ENCODE measurements around the gene KIF4B.
"Not testable (repeated sequence)": the region's sequence is repeated elsewhere in the genome, so short reads cannot be mapped to it uniquely, and the experiment has no call there.

The KIF4B gene

GRCh38 chr5:155006265-155006664 is 7.3 kb upstream of the KIF4B start:
- not testable (repeated sequence) for DNase-seq

GRCh38 chr5:155008669-155009068 is 4.9 kb upstream of the KIF4B start:
- no peak for DNase-seq

DNA sequence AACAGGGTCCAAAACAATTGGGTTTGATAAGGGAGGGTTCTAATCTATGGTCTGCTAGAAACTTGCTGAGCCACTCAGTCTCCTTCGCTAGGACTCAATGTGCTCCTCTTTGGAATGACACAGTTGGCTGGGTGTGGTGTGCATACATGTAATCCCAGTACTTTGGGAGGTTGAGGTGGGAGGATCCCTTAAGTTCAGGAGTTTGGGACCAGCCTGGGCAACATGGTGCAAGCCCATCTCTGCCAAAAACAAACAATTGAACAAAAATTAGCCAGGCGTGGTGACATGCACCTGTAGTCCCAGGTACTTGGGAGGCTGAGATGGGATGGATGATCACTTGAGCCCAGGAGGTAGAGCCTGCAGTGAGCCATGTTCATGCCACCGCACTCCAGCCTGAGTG is 2.7 kb upstream of the KIF4B start:
- no peak for DNase-seq

DNA sequence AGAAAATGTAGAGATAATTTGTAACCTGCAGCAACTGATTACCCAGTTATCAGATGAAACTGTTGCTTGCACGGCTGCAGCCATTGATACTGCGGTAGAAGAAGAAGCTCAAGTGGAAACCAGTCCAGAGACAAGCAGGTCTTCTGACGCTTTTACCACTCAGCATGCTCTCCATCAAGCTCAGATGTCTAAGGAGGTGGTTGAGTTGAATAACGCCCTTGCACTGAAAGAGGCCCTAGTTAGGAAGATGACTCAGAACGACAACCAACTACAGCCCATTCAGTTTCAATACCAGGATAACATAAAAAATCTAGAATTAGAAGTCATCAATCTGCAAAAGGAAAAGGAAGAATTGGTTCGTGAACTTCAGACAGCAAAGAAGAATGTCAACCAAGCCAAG is 1.7 kb downstream of the KIF4B start:
- no peak for DNase-seq

DNA sequence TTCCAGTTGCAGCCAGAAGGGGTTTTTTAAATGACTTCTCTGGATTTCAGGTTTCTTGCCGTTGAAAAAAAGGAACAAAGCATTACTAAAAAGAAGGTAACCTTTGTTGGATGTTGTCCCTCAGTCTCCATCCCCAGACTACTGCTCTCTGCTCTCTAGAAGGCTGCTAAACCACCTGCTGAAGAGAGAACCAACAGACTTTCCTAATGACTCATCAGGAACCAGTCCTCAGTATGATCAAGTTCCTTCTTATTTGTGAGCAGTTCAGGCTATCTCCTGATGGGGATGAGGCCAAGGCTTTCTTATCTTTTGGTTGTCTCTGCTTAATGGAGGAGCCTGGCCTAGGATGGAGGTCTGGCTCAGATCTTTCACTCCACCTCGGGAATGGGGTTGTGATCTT is 4.1 kb downstream of the KIF4B start:
- DNase-seq = no peak

GRCh38 chr5:155019601-155020226 is 6.2 kb downstream of the KIF4B start:
- no peak for DNase-seq

DNA sequence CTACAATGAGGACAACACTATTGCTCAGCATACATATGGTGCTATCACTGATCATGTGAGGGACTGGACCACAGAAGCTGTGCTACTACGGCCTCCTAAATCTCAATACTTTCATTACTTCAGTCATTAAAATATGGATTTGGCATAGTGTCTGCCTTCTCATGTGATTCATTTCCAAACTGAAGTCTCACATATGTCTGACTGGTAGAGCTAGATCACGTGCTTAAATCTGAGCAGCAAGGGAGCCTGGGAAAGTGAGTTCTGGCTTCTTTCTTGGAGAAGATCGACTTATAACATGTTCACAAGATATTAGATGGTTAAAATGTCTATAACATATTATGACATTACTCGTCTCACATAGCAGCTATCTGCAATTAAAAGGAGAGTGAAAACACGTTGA is 8.3 kb downstream of the KIF4B start:
- DNase-seq = no peak

GRCh38 chr5:155023320-155023719 is 9.8 kb downstream of the KIF4B start:
- no peak for DNase-seq

- no peak for DNase-seq
Measured at GRCh38 chr5:155024015-155024414, 10.5 kb downstream of the KIF4B start.

DNA sequence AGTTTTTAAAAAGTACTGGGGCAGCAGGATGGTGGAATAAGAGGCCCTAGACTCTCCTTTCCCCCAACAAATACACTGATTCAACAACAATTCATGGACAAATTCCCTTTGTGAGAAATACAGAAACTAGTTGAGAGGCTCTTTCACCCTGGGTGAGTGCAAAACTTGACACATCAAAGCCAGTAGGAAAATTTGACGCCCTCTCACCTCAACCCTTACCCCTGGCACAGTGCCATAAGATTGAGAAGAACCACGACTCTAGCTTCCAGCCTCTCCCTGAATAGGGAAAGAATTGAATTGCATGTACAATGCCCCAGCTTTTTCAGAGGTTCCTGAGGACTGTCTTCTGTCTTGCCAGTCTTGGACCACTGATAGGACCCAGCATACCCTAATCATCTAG is 12.3 kb downstream of the KIF4B start:
- no peak for DNase-seq

DNA sequence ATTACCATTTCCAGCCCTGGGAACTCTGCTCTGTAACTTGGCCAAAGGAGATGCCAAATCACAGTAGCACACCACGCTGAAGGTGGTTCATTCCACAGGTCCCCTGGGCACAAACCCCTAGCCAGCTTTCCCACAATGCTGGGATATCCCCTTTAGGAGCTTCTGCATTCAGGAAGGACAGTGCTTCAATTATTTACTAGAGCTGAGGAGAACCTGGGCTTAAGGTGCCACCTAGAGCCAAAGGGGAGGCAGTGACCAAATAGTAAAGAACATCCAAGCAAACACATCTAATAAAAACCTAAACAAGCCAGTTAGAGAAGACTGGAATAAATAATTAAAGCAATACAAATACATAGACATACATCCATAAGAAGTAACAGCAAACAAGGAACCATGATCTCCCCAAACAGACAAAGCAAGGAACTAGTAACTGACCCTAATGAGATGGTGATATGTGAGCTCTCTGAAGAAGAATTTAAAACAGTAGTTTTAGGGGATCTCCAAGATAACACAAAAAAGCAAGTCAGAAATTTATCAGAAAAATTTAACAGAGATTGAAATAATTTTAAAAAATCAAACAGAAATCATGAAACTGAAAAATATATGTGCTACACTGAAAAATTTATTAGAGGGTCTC is 14.6 kb downstream of the KIF4B start:
- no peak for DNase-seq

GRCh38 chr5:155029240-155029639 is 15.7 kb downstream of the KIF4B start:
- no peak for DNase-seq

DNA sequence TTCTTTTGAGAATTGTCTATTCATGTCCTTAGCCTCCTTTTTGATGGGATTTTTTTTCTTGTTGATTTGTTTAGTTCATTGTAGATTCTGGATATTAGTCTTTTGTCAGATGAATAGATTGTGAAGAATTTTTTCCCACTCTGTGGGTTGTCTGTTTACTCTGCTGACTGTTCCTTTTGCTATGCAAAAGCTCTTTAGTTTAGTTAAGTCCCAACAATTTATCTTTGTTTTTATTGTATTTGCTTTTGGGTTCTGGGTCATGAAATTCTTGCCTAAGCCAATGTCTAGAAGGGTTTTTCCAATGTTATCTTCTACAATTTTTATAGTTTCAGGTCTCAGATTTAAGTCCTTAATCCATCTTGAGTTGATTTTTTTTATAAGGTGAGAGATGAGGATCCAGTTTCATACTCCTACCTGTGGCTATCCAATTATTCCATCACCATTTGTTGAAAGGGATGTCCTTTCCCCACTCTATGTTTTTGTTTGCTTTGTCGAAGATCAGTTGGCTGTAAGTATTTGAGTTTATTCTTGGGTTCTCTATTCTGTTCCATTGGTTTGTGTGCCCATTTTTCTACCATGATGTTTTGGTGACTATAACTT is 20.7 kb downstream of the KIF4B start:
- DNase-seq = not testable (repeated sequence)

- not testable (repeated sequence) for DNase-seq
Measured at GRCh38 chr5:155035087-155035486, 21.5 kb downstream of the KIF4B start.

DNA sequence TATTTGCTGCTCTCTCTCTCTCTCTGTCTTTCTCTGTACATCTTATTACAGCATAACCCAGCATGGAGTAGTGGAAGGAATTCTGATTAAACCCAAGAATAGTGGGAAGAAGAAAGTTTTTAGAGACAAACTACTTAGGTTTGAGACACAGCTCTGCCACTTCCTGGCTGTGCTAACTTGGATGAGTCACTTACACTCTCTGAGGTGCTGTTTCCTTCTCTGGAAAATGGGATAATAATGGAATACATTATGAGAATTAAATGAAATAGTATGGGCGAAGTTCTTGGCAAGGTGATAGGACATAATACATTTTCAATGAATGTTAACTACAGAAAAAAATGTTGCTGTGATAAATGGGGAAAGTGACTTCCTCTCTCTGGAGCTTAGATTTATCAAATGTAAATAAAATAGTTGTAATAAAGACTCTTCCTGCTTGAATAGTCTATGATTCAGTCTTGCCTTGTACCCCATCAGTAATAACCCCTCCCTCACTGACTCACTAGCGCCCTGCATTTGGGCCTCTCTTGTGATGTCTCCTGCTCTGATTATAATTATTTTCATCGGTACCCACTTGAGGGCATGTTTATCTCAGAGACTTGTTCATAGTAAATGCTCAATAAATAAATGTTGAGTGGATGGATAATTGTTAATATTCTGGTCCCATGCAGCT is 27.6 kb downstream of the KIF4B start:
- no peak for DNase-seq

GRCh38 chr5:155044591-155044990 is 31.0 kb downstream of the KIF4B start:
- DNase-seq = no peak

- DNase-seq = no peak
Measured at GRCh38 chr5:155046591-155046990, 33.0 kb downstream of the KIF4B start.

- no peak for DNase-seq
Measured at GRCh38 chr5:155047818-155048217, 34.3 kb downstream of the KIF4B start.

GRCh38 chr5:155049569-155050383 is 36.2 kb downstream of the KIF4B start:
- DNase-seq = no peak

GRCh38 chr5:155050384-155051019 is 36.9 kb downstream of the KIF4B start:
- no peak for DNase-seq

DNA sequence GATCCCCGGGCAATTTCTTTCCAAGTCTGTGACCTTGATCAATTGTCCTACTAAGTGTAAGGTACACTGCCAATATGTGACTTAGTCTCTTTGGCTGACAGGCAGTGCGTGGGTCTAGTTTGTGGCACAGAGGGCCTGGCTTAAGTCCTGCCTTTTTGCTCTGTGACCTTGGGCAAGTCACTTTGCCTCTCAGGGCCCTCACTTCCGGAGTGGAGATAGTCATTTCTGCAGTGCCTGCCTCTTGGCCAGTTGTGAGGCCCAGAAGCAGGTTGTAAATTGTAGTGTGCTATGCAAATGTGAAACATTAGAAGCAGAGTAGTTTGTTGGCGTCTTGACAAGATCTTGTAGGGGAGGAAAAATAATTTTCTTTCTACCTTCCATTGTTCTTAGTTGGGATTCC is 39.0 kb downstream of the KIF4B start:
- DNase-seq = no peak

- no peak for DNase-seq
Measured at GRCh38 chr5:155053501-155053900, 39.9 kb downstream of the KIF4B start.

Data from effector CD4-positive, alpha-beta T cell (primary cell).